K562 (cell line): ENCODE data around the gene RFX3. TPM values are rescaled to one million over a fixed set of nuclear protein-coding genes. Genes with fewer than 3 reads are reported as not detected.

Experiments used
- ATAC-seq: fragments of 200-7000 bp; cut with Tn5 transposase; 3 replicates; pipeline ENCODE4 v1.9.1; 2020; ENCODE audit warnings: moderate library complexity
- BruUV-seq: library from RNA; stranded (reverse); fragments of 400-500 nt; replicated peaks from 2 replicates; lab custom pipeline; 2021; lab: Mats Ljungman, UMichigan
- CTCF ChIA-PET: fragments of 300-600 bp; formaldehyde crosslinking; extraction: SDS; loops from one replicate; lab custom pipeline; 2021; ENCODE audit warnings: low intra/inter-chr PET ratio; lab: Yijun Ruan, JAX
- POLR2A ChIA-PET: fragments of 300-600, 350-650 bp; sonication (Branson Sonifier 250); formaldehyde crosslinking; extraction: SDS; loops from one replicate; lab custom pipeline; 2021; ENCODE audit warnings: antibody characterized with exemption, inconsistent platforms; lab: Yijun Ruan, JAX
- DNase-seq, 4 experiments: peaks; one replicate each; pipeline versions ENCODE4 v3.0.0 to v3.0.0-alpha.2; 2011 to 2018; ENCODE audit warnings: low spot score in 3 of 4, mixed read lengths in 3 of 4; ENCODE audit errors: extremely low read depth in 1 of 4
- FAIRE-seq: peaks from 2 replicates; lab custom pipeline; 2011; peaks lifted over from hg19 to GRCh38; lab: Jason Lieb, UNC
- H2AFZ ChIP-seq: 2 replicates; pipeline ENCODE4 v1.6.0; 2011; ENCODE audit warnings: low read depth, low read length, control low read depth, inconsistent platforms
- H3K27ac ChIP-seq: fragments of 200-600 bp; 3 replicates; pipeline ENCODE4 v1.8.0; 2011; ENCODE audit warnings: low read depth, mild to moderate bottlenecking, control low read depth, inconsistent platforms, low read length, moderate library complexity, mixed read lengths; ENCODE audit errors: extremely low read depth
- H3K27me3 ChIP-seq, 2 experiments: fragments of 300-600 bp in 1 of 2; 2 replicates in 1 of 2; 3 replicates in 1 of 2; pipeline versions ENCODE4 v1.6.0 to v1.8.0; 2011; ENCODE audit warnings: inconsistent platforms in 2 of 2, low read length in 2 of 2, mild to moderate bottlenecking in 1 of 2, mixed read lengths in 1 of 2, moderate library complexity in 1 of 2; ENCODE audit not compliant: control insufficient read depth in 2 of 2, insufficient read depth in 2 of 2
- H3K36me3 ChIP-seq: fragments of 300-600 bp; 3 replicates; pipeline ENCODE4 v1.8.0; 2011; ENCODE audit warnings: mild to moderate bottlenecking, low read length, inconsistent platforms; ENCODE audit not compliant: control insufficient read depth, insufficient read depth
- H3K4me1 ChIP-seq, 2 experiments: fragments of 200-600 bp in 1 of 2; replicated peaks in 1 of 2; 2 replicates in 1 of 2; 3 replicates in 1 of 2; pipeline versions ENCODE4 v1.5.1 to v1.8.0; 2011; ENCODE audit warnings: inconsistent platforms in 2 of 2, low read length in 2 of 2, mild to moderate bottlenecking in 1 of 2, mixed read lengths in 1 of 2, moderate library complexity in 1 of 2; ENCODE audit not compliant: control insufficient read depth in 2 of 2, insufficient read depth in 2 of 2
- H3K4me2 ChIP-seq: 2 replicates; pipeline ENCODE4 v1.6.1; 2011; ENCODE audit warnings: low read length, control low read depth, inconsistent platforms, mixed read lengths; ENCODE audit not compliant: insufficient read depth
- H3K4me3 ChIP-seq: fragments of 200-600 bp; sonication (generic), shearing (Covaris generic); 2 replicates; pipeline ENCODE4 v1.5.1; 2016; ENCODE audit warnings: control low read depth, inconsistent platforms
- H3K79me2 ChIP-seq: fragments of 200-600 bp; 3 replicates; pipeline ENCODE4 v1.8.0; 2011; ENCODE audit warnings: low read length, inconsistent platforms; ENCODE audit not compliant: control insufficient read depth, insufficient read depth
- H3K9ac ChIP-seq, 2 experiments: 2 replicates each; pipeline versions ENCODE4 v1.6.0 to v1.6.1; 2011; ENCODE audit warnings: low read depth in 2 of 2, low read length in 2 of 2, control low read depth in 1 of 2, inconsistent platforms in 1 of 2, mild to moderate bottlenecking in 1 of 2, mixed read lengths in 1 of 2; ENCODE audit not compliant: insufficient read depth in 1 of 2
- H3K9me1 ChIP-seq: one replicate; pipeline ENCODE4 v1.6.0; 2011; ENCODE audit warnings: inconsistent platforms, mild to moderate bottlenecking, low read length, moderate library complexity; ENCODE audit not compliant: control insufficient read depth, insufficient read depth
- H3K9me3 ChIP-seq: replicated peaks from 2 replicates; pipeline ENCODE4 v1.5.1; 2011; ENCODE audit warnings: low read depth, low read length, inconsistent platforms; ENCODE audit not compliant: control insufficient read depth, insufficient read depth
- H4K20me1 ChIP-seq: replicated peaks from 2 replicates; pipeline ENCODE4 v1.6.1; 2011; ENCODE audit warnings: low read length, inconsistent platforms, mixed read lengths; ENCODE audit not compliant: control insufficient read depth, insufficient read depth
- CSDE1 ChIP-seq, 2 experiments: fragments of 450-650 bp; IDR thresholded peaks; 2 replicates each; pipeline ENCODE4 v1.6.1; 2016; ENCODE audit warnings: mild to moderate bottlenecking in 1 of 2
- GABPA ChIP-seq: fragments of 200-800 bp; sonication (Bioruptor generic); conservative IDR thresholded peaks from 2 replicates; pipeline ENCODE4 v1.6.1; 2016; ENCODE audit warnings: low read depth, missing genetic modification characterization, missing compliant biosample characterization
- PHF21A ChIP-seq: fragments of 450-650 bp; IDR thresholded peaks from 2 replicates; pipeline ENCODE4 v1.6.1; 2017; ENCODE audit warnings: low read depth, borderline replicate concordance
- SNIP1 ChIP-seq: fragments of 450-650 bp; IDR thresholded peaks from 2 replicates; pipeline ENCODE4 v1.7.1; 2017; ENCODE audit warnings: low read depth, mild to moderate bottlenecking
- STAT5B ChIP-seq: fragments of 250-450 bp; sonication (Bioruptor Pico); IDR thresholded peaks from 2 replicates; pipeline ENCODE4 v1.8.0; 2021; ENCODE audit warnings: mild to moderate bottlenecking, inconsistent platforms
- TFE3 ChIP-seq: fragments of 450-650 bp; formaldehyde crosslinking; IDR thresholded peaks from 2 replicates; pipeline ENCODE4 v1.4.0; 2020; ENCODE audit warnings: mild to moderate bottlenecking, mixed read lengths
- ZBED1 ChIP-seq: IDR thresholded peaks from 2 replicates; pipeline ENCODE4 v1.6.1; 2014
- ZNF395 ChIP-seq: fragments of 200-800 bp; sonication (Bioruptor generic); IDR thresholded peaks from 2 replicates; pipeline ENCODE4 v1.6.1; 2017; ENCODE audit warnings: missing genetic modification characterization, missing compliant biosample characterization
- WGBS: fragments of 100-300 bp; shearing (Covaris generic); methylation state at CpG from one replicate; pipeline ENCODE4 v1.1.6; 2016; ENCODE audit warnings: low coverage, mixed read lengths; ENCODE audit not compliant: insufficient coverage; ENCODE audit errors: missing lambda C conversion rate; 5-methylcytosine and 5-hydroxymethylcytosine counted together
- in situ Hi-C: fragments of 300-500 bp; cut with MboI; formaldehyde crosslinking; loops from 4 replicates; pipeline ENCODE4 v1.15.0; 2018; ENCODE audit warnings: inconsistent platforms, mixed read lengths
- intact Hi-C: fragments of 100-400 bp; cut with micrococcal nuclease; formaldehyde crosslinking; loops from 2 replicates; pipeline ENCODE4 v1.14.2; 2022
- polyA plus RNA-seq, 8 experiments: library from polyadenylated mRNA; depleted of rRNA in 4 of 8; stranded (reverse) in 5 of 8; unstranded in 3 of 8; fragments of >200 nt; fragmentation: Nextera tagmentation in 2 of 8; fragmentation: Illumina TruSeq in 1 of 8; extraction: Ambion mirVana in 2 of 8; extraction: Trizol in 1 of 8; gene quantifications; 2 replicates each; pipeline versions ENCODE4 v1.2.1 to v1.2.3, GENCODE V29; 2011 to 2014; ENCODE audit warnings: inconsistent platforms in 1 of 8, missing spikeins in 1 of 8
- total RNA-seq, 7 experiments: library from RNA; depleted of rRNA in 6 of 7; stranded (reverse); fragments of >200 nt in 6 of 7; fragmentation: Illumina TruSeq in 2 of 7; extraction: Trizol in 2 of 7; gene quantifications; 2 replicates each; pipeline versions ENCODE4 v1.2.1 to v1.2.3, GENCODE V29; 2011 to 2021; ENCODE audit warnings: low replicate concordance in 1 of 7
- TF ChIP-seq, protein P1 (sequence below): fragments of 450-650 bp; IDR thresholded peaks from 2 replicates; pipeline ENCODE4 v1.6.1; 2014; ENCODE audit warnings: low read depth, mild to moderate bottlenecking, moderate library complexity, borderline replicate concordance

The RFX3 gene
- total and polyA plus RNA-seq, 9 of the 15 experiments (the other 6 are each of a cell fraction or from before 2014, with no cell fraction given) = 0.86 to 4.9 (median 2.0) TPM

DNA sequence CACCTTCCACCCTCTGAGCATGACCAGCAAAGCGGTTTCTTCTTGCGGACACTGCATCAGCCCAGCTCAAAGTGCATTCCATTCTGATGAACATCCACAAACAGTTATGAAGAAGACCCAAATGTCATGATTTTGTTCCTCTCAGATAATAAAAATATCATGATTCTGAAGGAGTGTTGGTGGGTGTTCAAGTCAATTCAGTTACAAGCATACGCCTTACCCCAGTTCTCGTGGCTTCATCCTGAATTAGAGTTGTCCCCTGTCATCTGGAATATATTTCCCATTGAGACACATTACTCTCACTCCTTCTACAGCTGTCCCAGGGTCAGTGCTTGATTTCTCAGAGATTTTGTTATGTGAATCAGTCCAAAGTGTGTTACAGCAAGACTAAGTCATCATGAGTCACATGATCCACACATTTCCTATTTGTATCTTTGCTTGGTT is 325.4 kb downstream of the RFX3 start:
- no peak for TF ChIP-seq CSDE1 (IDR thresholded peaks at IDR 0.05)
- TF ChIP-seq TFE3 (CRISPR knock-in tag) = peak; percentile 49
- ATAC-seq (no peak), DNase-seq (no peak), FAIRE-seq (no peak)
- Histone ChIP-seq H3K4me3 (no peak overlapping the region), H2AFZ (no peak overlapping the region), H3K36me3 (no peaks in the 10 kb centered on the region), H3K9me3 (no peaks in the 10 kb centered on the region), H3K27ac (no peak overlapping the region), H3K9me1 (no peaks in the 10 kb centered on the region), H3K4me2 (no peak overlapping the region), H3K79me2 (no peaks in the 10 kb centered on the region), H3K4me1 (no peaks in the 10 kb centered on the region), H3K9ac (no peak overlapping the region), H3K27me3 (no peaks in the 10 kb centered on the region; a peak in 1 of 5 replicates), H4K20me1 (no peaks in the 10 kb centered on the region)
- CTCF ChIA-PET = no interaction called here
- POLR2A ChIA-PET = interaction anchor here (0.6 kb wide), 1 partner anchor 130 kb away, joined by 3 read pairs; no protein-coding TSS in a partner anchor
- 0% methylated on average over 3 of the region's 4 CpGs for WGBS
- in situ Hi-C loops = no loop called here
- intact Hi-C loops = no loop called here
- no TSS peak for BruUV-seq

GRCh38 chr9:3193791-3194190 is 332.0 kb downstream of the RFX3 start:
- no peaks in the 10 kb centered on the region for H3K9me3 ChIP-seq
- no peaks in the 10 kb centered on the region for H3K4me1 ChIP-seq
- BruUV-seq = no TSS peak
- H4K20me1 ChIP-seq = no peaks in the 10 kb centered on the region
- no peak for ATAC-seq
- FAIRE-seq = no peak
- no peaks in the 10 kb centered on the region for H3K9me1 ChIP-seq
- no peak overlapping the region for H3K4me2 ChIP-seq
- no peaks in the 10 kb centered on the region for H3K79me2 ChIP-seq
- H2AFZ ChIP-seq = no peak overlapping the region
- H3K27ac ChIP-seq = no peak overlapping the region
- no peak overlapping the region for H3K4me3 ChIP-seq
- intact Hi-C loops = no loop called here
- H3K9ac ChIP-seq = no peak overlapping the region
- H3K27me3 ChIP-seq = no peaks in the 10 kb centered on the region; a peak in 1 of 5 replicates
- POLR2A ChIA-PET = no interaction called here
- in situ Hi-C loops = loop anchor here (10.0 kb wide), 1 partner anchor 329 kb away; no protein-coding TSS in a partner anchor
- 3% methylated on average over 4 of the region's 4 CpGs for WGBS
- no peaks in the 10 kb centered on the region for H3K36me3 ChIP-seq
- CTCF ChIA-PET = no interaction called here
- DNase-seq = no peak
- TF ChIP-seq SNIP1 (no peak), STAT5B (CRISPR knock-in tag) (no peak), ZNF395 (CRISPR knock-in tag) (no peak), PHF21A (no peak), GABPA (tag) (no peak), ZBED1 (no peak)
- TF ChIP-seq, protein P1, sequence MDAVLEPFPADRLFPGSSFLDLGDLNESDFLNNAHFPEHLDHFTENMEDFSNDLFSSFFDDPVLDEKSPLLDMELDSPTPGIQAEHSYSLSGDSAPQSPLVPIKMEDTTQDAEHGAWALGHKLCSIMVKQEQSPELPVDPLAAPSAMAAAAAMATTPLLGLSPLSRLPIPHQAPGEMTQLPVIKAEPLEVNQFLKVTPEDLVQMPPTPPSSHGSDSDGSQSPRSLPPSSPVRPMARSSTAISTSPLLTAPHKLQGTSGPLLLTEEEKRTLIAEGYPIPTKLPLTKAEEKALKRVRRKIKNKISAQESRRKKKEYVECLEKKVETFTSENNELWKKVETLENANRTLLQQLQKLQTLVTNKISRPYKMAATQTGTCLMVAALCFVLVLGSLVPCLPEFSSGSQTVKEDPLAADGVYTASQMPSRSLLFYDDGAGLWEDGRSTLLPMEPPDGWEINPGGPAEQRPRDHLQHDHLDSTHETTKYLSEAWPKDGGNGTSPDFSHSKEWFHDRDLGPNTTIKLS = no peak
